ENCODE data around the gene HOXD10. TPM values are rescaled to one million over a fixed set of nuclear protein-coding genes. Genes with fewer than 3 reads are reported as not detected.

HOXD10 gene
- total RNA-seq, 1 experiment from 2014 or later = not detected

DNA sequence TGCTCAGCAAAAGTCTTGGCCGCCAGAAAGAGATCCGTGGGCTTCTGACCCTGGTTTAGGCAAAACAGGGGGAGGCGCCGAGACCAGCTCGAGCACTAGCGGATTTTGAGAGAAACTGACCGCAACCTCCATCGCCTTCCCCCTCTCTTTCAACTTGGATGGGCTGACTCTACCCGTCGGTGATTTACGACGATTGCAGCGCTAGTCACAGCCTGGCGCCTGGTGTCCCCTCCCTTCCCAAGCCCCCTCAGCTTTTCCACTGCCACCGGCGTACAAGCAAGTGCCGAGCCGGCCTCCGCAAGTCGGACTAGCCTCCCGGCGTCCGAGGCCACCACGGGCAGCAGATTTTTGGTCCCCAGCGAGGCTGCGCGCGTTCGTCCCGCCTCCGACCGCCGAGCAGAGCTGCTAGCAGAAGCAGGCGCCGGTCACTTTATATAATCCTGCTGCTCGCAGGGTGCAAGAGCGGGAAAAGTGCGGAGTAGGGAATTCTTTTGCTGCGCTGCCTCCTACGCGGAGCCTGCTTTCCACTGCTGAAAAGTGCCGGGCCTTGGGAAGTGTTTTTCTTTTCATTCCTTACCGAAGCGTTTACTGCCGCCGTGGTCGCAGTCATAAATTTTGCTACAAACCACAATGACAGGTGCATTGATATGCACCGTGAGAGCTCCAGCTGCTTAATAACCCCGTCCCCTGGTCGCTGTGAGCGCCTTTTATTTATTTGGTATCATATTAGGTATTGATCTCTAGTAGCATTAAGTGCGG is 48.2 kb downstream of the HOXD10 start:
- ATAC-seq = no peak
- in situ Hi-C loops (cut with HindIII; ENCODE audit: low pct_unique_long_range_greater_than_20kb, low sequenced_read_pairs) = no loop called here
- TF ChIP-seq REST (IDR thresholded peaks at IDR 0.05; ENCODE audit: insufficient read depth in 1 of 2, low read depth in 2 of 2, low read length in 1 of 2) (no peak), TCF7L2 (IDR thresholded peaks at IDR 0.05; ENCODE audit: low read depth, low read length) (no peak), CTCF (IDR thresholded peaks at IDR 0.05) (no peak), SIN3A (IDR thresholded peaks at IDR 0.05; ENCODE audit: borderline replicate concordance, insufficient read depth, low read depth, low read length) (no peak), POLR2AphosphoS5 (IDR thresholded peaks at IDR 0.05; ENCODE audit: low read depth, low read length) (no peak)
- Histone ChIP-seq H3K4me1 (ENCODE audit: control insufficient read depth, insufficient read depth, low read length) (no peaks in the 10 kb centered on the region), H3K27ac (ENCODE audit: low read length) (no peak overlapping the region), H3K9me3 (ENCODE audit: control insufficient read depth, insufficient read depth, low read depth, low read length) (no peaks in the 10 kb centered on the region), H3K27me3 (ENCODE audit: control insufficient read depth, insufficient read depth, low read length) (no peaks in the 10 kb centered on the region), H3K4me3 (ENCODE audit: low read depth in 2 of 2, low read length in 2 of 2) (no peak overlapping the region), H3K36me3 (ENCODE audit: control insufficient read depth, insufficient read depth, low read length) (no peaks in the 10 kb centered on the region)
- BruUV-seq (replicated peaks) = no TSS peak
- ChIA-PET POLR2A (no interaction called here), CTCF (no interaction called here)
- DNase-seq (ENCODE audit: low read depth, low spot score) = no peak
- intact Hi-C loops (cut with micrococcal nuclease; ENCODE audit: unreplicated experiment) = no loop called here

DNA sequence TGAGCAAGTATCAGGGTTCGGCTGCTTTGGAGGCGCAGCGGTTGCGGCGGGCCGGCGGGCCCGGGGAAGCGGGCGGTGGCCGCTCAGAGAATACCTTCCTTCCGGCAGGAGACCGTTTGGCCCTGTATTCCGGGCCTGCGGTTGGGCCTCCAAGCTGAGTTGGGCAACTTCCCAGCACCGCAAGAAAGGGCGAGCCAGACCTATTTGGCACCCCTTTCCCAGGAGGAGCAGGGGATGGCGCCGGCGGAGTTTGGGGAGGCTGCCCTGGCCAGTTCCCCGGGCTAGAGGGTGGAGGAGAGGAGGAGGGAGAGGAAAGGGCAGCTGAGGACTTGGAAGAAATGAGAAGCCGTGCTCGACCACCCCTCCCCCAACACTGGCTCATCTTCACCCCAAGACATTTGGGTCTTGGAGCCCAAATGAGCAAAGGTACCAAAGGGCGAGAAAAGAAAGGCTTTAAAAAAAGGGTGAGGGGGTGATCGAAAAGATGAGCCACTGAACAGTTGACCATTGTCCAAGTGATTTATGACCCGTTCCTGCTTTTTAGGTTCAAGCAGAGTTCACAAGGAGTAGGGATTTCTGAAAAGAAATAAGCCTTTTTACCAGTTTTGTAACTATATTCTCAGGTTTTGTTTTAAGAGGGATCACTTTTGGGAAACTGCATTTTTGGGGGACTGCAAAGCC is 48.9 kb downstream of the HOXD10 start:
- CTCF ChIA-PET = no interaction called here
- POLR2A ChIA-PET = no interaction called here
- TF ChIP-seq CTCF (IDR thresholded peaks at IDR 0.05) (no peak), POLR2AphosphoS5 (IDR thresholded peaks at IDR 0.05; ENCODE audit: low read depth, low read length) (no peak), TCF7L2 (IDR thresholded peaks at IDR 0.05; ENCODE audit: low read depth, low read length) (no peak), REST (IDR thresholded peaks at IDR 0.05; ENCODE audit: insufficient read depth in 1 of 2, low read depth in 2 of 2, low read length in 1 of 2) (no peak), SIN3A (IDR thresholded peaks at IDR 0.05; ENCODE audit: borderline replicate concordance, insufficient read depth, low read depth, low read length) (no peak)
- in situ Hi-C loops (cut with HindIII; ENCODE audit: low pct_unique_long_range_greater_than_20kb, low sequenced_read_pairs) (no loop called here), intact Hi-C loops (cut with micrococcal nuclease; ENCODE audit: unreplicated experiment) (no loop called here)
- ATAC-seq = no peak
- Histone ChIP-seq H3K4me3 (ENCODE audit: low read depth in 2 of 2, low read length in 2 of 2) (no peak overlapping the region), H3K9me3 (ENCODE audit: control insufficient read depth, insufficient read depth, low read depth, low read length) (no peaks in the 10 kb centered on the region), H3K36me3 (ENCODE audit: control insufficient read depth, insufficient read depth, low read length) (no peaks in the 10 kb centered on the region), H3K4me1 (ENCODE audit: control insufficient read depth, insufficient read depth, low read length) (no peaks in the 10 kb centered on the region), H3K27me3 (ENCODE audit: control insufficient read depth, insufficient read depth, low read length) (no peaks in the 10 kb centered on the region), H3K27ac (ENCODE audit: low read length) (no peak overlapping the region)
- BruUV-seq (replicated peaks) = no TSS peak
- no peak for DNase-seq (ENCODE audit: low read depth, low spot score)

Data from Panc1 (cell line).